Ascending aorta (tissue), 2 donors: Measurements from ENCODE around the gene MAJIN. TPM values are rescaled to one million over a fixed set of nuclear protein-coding genes. Genes with fewer than 3 reads are reported as not detected.

ENCODE experiments used
- DNase-seq, 2 donors: peaks; one replicate each; pipeline ENCODE4 v3.0.0-alpha.2; 2019; ENCODE audit warnings: low spot score in 2 of 2
- H3K27ac ChIP-seq, 2 donors: fragments of 200-600 bp; sonication (generic); one replicate each; pipeline ENCODE4 v1.5.1; 2016 to 2017; ENCODE audit warnings: mild to moderate bottlenecking in 1 of 2
- H3K27me3 ChIP-seq: fragments of 200-600 bp; sonication (generic); one replicate; pipeline ENCODE4 v1.5.1; 2017
- H3K36me3 ChIP-seq, 2 donors: fragments of 200-600 bp; sonication (generic); one replicate each; pipeline ENCODE4 v1.5.1; 2016
- H3K4me1 ChIP-seq, 2 donors: fragments of 200-600 bp; sonication (generic); one replicate each; pipeline ENCODE4 v1.5.1; 2016 to 2017; ENCODE audit warnings: mild to moderate bottlenecking in 1 of 2
- H3K4me3 ChIP-seq, 2 donors: fragments of 200-600 bp; sonication (generic); one replicate each; pipeline ENCODE4 v1.5.1; 2016 to 2017; ENCODE audit warnings: mild to moderate bottlenecking in 1 of 2
- H3K9me3 ChIP-seq, 2 donors: fragments of 200-600 bp; sonication (generic); one replicate each; pipeline ENCODE4 v1.5.1; 2016
- CTCF ChIP-seq, 3 experiments: fragments of 200-600 bp in 2 of 3; fragments of 450-650 bp in 1 of 3; sonication (generic) in 2 of 3; IDR thresholded peaks; one replicate each; pipeline ENCODE4 v1.5.1; 2016 to 2019; ENCODE audit warnings: antibody characterized with exemption in 3 of 3, mild to moderate bottlenecking in 1 of 3, moderate library complexity in 1 of 3
- intact Hi-C: fragments of 100-400 bp; cut with DNase I; formaldehyde crosslinking; loops from one replicate; pipeline ENCODE4 v1.15.1; 2023
- total RNA-seq: library from RNA; depleted of rRNA; stranded (reverse); fragments of >200 nt; gene quantifications from one replicate; pipeline ENCODE4 v1.1.0, GENCODE V29; 2016

Gene MAJIN
- total RNA-seq, 1 donor from 2014 or later, result not detected

GRCh38 chr11:64933935-64934681 is 37.8 kb downstream of the MAJIN start:
- H3K27me3 ChIP-seq, result no peaks in the 10 kb centered on the region
- H3K27ac ChIP-seq, result no peak overlapping the region
- H3K4me1 ChIP-seq, result no peaks in the 10 kb centered on the region
- no peak for DNase-seq
- no peak for TF ChIP-seq CTCF (IDR thresholded peaks at IDR 0.05)
- H3K9me3 ChIP-seq, result no peaks in the 10 kb centered on the region
- intact Hi-C loops, result no loop called here
- H3K36me3 ChIP-seq, result peaks cover 45 to 51% of the 10 kb centered on the region in 2 donors
- no peak overlapping the region for H3K4me3 ChIP-seq

- Histone ChIP-seq H3K4me3 (no peak overlapping the region), H3K27ac (no peak overlapping the region), H3K36me3 (peaks cover 47 to 59% of the 10 kb centered on the region in 2 donors), H3K27me3 (no peaks in the 10 kb centered on the region), H3K4me1 (no peaks in the 10 kb centered on the region), H3K9me3 (no peaks in the 10 kb centered on the region)
- no peak for DNase-seq
- no peak for TF ChIP-seq CTCF (IDR thresholded peaks at IDR 0.05)
- intact Hi-C loops, result no loop called here
Measured at GRCh38 chr11:64933213-64933934, 38.5 kb downstream of the MAJIN start.

GRCh38 chr11:64932324-64932723 is 39.6 kb downstream of the MAJIN start:
- no peak for DNase-seq
- H3K4me1 ChIP-seq, result no peaks in the 10 kb centered on the region
- no peaks in the 10 kb centered on the region for H3K27me3 ChIP-seq
- H3K4me3 ChIP-seq, result no peak overlapping the region
- no peaks in the 10 kb centered on the region for H3K9me3 ChIP-seq
- H3K36me3 ChIP-seq, result peaks cover 47 to 69% of the 10 kb centered on the region in 2 donors
- no peak overlapping the region for H3K27ac ChIP-seq
- no peak for TF ChIP-seq CTCF (IDR thresholded peaks at IDR 0.05)
- intact Hi-C loops, result no loop called here

- Histone ChIP-seq H3K27ac (no peak overlapping the region), H3K4me1 (peaks cover 0 to under 1% of the 10 kb centered on the region in 2 donors), H3K27me3 (no peaks in the 10 kb centered on the region), H3K36me3 (peaks cover 47 to 76% of the 10 kb centered on the region in 2 donors), H3K9me3 (no peaks in the 10 kb centered on the region), H3K4me3 (no peak overlapping the region)
- no peak for DNase-seq
- TF ChIP-seq CTCF (IDR thresholded peaks at IDR 0.05), result no peak
- intact Hi-C loops, result no loop called here
Measured at GRCh38 chr11:64931290-64931689, 40.6 kb downstream of the MAJIN start.

- H3K27ac ChIP-seq, result no peak overlapping the region
- H3K4me3 ChIP-seq, result no peak overlapping the region
- DNase-seq, result no peak
- H3K27me3 ChIP-seq, result no peaks in the 10 kb centered on the region
- TF ChIP-seq CTCF (IDR thresholded peaks at IDR 0.05), result no peak
- H3K36me3 ChIP-seq, result peaks cover 47 to 76% of the 10 kb centered on the region in 2 donors
- no peaks in the 10 kb centered on the region for H3K9me3 ChIP-seq
- H3K4me1 ChIP-seq, result peaks cover 6 to 10% of the 10 kb centered on the region in 2 donors
- intact Hi-C loops, result no loop called here
Measured at GRCh38 chr11:64930340-64930739, 41.6 kb downstream of the MAJIN start.
